Right lobe of liver (tissue), 4 donors: Measurements from ENCODE around the gene NSDHL.

Source experiments
- CTCF ChIP-seq, 4 donors: fragments of 200-600 bp in 3 of 4; fragments of 450-650 bp in 1 of 4; IDR thresholded peaks; one replicate each; pipeline versions ENCODE4 v1.5.1 to v1.8.0; 2016 to 2022; ENCODE audit warnings: antibody characterized with exemption in 4 of 4, mild to moderate bottlenecking in 2 of 4
- POLR2A ChIP-seq: fragments of 450-650 bp; IDR thresholded peaks from one replicate; pipeline ENCODE4 v1.6.1; 2017; ENCODE audit warnings: antibody characterized with exemption, mild to moderate bottlenecking
- donor health status: DM: no; HTN: no; CAD: no.
- donor health status: DM: no; HTN: no; CAD: no.
- donor health status: DM: no; HTN: yes; CAD: no.

GRCh38 chrX:152884171-152884570 lies 53.3 kb downstream of the NSDHL start:
- TF ChIP-seq POLR2A (no peak), CTCF (IDR thresholded peaks at IDR 0.05) (no peak)
